ENCODE results near the gene REN. TPM values are rescaled to one million over a fixed set of nuclear protein-coding genes. Genes with fewer than 3 reads are reported as not detected.

Gene REN
- not detected in 2 replicates for total RNA-seq

GRCh38 chr1:204166219-204166618 is at the start of gene REN:
TSS of gene REN (minus strand) at chr1:204166337. CDS start at chr1:204166293, 44 bp downstream.
- no peak for DNase-seq (ENCODE audit: low read depth in 2 of 2)

DNA sequence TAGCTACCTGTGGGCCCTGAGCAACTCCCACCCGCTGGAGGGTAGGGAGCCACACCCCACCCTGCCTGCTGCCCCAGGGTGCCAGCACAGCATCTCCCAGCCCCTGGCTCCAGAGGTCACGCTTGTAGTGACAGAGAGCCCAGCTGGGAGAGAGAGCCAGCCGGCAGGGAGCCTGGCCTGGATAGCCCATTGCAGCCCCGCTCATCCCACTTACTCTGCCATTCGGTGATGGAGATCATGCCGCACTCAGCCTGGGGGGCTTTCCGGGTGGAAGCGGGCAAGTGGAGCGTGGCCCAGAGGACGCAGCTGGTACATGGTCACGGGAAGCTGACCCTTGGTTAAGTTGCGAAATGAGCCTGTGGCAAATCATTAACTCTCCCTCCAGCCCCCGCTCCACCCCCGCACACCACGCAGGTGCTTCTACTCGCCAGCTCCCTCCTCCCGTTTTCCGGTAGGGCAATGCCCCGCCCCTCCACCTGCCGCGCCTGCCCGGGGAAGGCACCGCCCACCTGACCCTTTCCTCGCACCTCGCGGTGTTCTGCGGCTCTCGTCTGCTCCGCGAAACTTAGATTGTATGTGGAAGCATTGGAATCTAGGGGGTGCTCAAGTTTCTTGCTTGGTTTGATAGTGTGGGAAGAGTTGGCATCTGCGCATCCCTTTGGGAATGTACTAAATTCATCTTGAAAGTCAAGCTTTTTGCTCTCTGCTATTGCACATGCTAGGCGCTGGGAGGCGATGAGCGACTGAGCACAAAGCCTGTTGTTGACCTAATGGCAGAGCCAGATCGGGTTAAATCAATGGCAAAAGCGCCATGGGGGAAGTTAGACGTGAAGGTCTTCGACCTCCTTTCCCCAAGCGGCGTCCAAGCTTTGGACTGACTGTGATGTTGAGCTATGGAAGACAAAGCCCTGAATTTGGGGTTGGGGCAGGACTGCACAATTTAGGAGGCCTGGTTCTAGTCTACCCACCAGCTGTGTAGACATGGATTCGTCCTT is 47.8 kb upstream of the REN start, which contains the start of gene GOLT1A:
GOLT1A (minus strand) TSS at position 321 of the 995 bp plus-strand sequence; CDS start at position 239, 82 bp downstream.
- DNase-seq (ENCODE audit: low read depth in 2 of 2) = peak; percentile 72 to 80

GRCh38 chr1:204212715-204213114 is 46.6 kb upstream of the REN start:
- no peak for DNase-seq (ENCODE audit: low read depth in 2 of 2)

DNA sequence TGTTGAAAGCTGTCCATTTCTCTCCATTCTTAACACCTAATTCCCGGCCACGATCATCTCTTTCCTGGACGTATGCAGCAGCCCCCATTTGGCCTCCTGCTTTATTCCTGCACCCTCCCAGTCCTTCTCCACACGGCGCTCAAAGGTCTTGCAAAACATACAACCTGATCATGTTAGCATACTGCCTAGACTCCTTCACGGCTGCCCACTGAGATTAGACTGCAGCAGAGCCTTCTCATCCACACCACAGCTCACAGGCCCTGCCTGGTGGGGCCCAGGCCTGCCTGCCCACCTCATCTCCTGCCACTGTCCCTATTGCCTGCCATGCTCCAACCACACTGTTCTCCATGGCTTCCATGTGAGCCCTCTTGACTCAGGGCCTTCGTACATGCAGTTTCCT is 44.9 kb upstream of the REN start:
- DNase-seq (ENCODE audit: low read depth in 2 of 2) = no peak

GRCh38 chr1:204207136-204207616 is 41.0 kb upstream of the REN start:
- peak; percentile 34 to 61 for DNase-seq (ENCODE audit: low read depth in 2 of 2)

- peak; percentile 18 to 48 for DNase-seq (ENCODE audit: low read depth in 2 of 2)
Measured at GRCh38 chr1:204206121-204206520, 40.0 kb upstream of the REN start.

DNA sequence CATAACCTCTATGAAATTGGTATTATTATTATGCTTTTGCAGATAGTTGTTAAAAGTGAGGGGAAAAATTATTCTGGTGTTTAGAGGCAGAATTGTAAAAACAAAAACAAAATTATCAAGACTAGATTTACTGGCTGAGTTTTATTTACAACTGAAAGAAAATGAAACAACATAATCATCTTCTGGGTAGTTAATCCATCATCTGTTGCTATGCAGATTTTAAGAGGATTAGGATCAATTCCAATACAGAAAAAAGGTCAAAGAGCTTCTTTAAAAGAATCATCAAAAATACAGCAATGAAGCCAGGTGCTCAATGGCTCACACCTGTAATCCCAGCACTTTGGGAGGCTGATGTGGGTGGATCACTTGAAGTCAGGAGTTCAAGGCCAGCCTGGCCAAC is 39.3 kb upstream of the REN start:
- no peak for DNase-seq (ENCODE audit: low read depth in 2 of 2)

- no peak for DNase-seq (ENCODE audit: low read depth in 2 of 2)
Measured at GRCh38 chr1:204204944-204205343, 38.8 kb upstream of the REN start.

- DNase-seq (ENCODE audit: low read depth in 2 of 2) = no peak
Measured at GRCh38 chr1:204203206-204203767, 37.1 kb upstream of the REN start.

- no peak for DNase-seq (ENCODE audit: low read depth in 2 of 2)
Measured at GRCh38 chr1:204202481-204202880, 36.3 kb upstream of the REN start.

DNA sequence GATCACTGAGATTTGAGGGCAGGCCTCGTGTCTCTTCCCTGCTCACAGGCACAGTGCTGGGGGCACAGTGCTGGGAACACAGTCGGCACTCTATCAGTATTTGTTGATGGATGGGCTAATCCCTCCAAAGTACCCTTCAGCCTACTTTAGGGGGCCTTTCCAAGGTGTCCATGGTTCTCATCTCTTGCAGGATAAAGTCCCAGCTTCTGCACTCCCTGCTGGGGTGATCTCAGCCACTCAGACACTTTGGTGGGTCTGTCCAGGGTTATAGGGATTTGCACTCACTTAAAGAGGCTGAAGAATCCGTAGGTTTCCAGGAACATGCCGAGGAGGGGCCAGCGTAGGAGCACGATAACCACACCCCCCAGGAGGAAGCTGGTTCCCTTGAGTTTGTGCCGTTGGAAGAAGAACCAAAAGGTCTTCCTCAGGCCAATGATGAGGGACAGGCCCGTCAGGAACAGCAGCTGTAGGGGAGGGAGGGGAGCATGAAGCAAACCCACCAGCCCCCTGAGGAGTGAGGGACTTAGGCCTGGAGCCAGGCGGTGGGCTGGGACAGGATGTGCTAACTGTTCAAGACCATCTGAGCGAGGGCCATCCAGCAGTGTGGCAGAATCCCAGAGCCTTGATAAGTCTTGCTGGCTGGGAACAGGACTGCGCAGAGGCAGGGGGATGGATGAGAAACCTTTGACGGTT is 35.4 kb upstream of the REN start:
- no peak for DNase-seq (ENCODE audit: low read depth in 2 of 2)

- no peak for DNase-seq (ENCODE audit: low read depth in 2 of 2)
Measured at GRCh38 chr1:204199579-204199978, 33.4 kb upstream of the REN start.

DNA sequence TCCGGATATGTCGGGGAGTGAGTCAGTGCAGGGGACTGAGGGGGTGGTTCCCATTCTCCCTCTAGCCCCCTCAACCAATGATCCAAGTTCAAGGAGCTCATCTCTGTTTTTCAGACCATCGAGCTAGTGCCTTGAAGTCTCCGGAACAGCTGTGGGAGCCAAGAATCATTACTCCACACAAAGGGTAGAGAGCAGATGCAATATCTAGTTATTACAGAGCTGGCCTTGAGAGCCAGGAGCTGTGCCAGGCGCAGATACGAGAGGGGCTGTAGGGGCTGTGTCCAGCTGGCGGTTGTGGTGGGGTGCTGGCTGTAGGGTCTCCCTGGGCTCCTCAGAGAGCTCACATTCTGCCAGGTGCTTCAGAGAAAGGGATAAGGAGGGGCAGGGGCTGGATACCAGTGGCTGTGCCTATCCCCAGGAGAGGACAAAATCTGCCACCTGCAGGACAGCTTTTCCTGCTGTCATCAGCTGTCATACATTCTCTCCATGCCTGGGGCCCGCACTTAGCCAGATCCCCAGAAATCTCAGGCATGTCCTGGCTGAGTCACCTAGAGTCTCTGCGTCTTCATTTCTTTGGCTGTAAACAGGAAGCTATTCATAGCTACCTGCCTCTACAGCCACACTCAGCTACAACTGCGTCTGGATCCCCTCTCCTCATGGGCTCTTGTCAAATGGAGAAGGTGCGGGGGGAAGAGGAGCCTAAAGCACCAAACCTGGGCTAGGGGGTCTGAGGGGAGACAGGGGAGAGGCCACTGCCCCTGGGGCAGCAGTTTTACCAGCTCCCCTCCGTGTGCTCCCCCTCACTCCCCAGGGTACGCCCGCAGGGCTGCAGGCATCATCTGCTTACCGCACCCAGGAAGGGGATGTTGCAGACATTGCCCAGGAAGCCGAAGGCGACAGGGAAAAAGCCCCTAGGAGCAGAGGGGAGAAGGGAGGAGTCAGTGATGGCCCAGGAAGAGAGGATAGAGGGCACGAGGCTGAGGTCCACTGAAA is 32.5 kb upstream of the REN start:
- peak; percentile 57 to 87 for DNase-seq (ENCODE audit: low read depth in 2 of 2)

GRCh38 chr1:204197068-204197467 is 30.9 kb upstream of the REN start:
- no peak for DNase-seq (ENCODE audit: low read depth in 2 of 2)

GRCh38 chr1:204196068-204196795 is 30.1 kb upstream of the REN start, which contains the start of gene KISS1:
TSS of gene KISS1 (minus strand) at chr1:204196491. CDS start at chr1:204192876, 3,615 bp downstream.
- no peak for DNase-seq (ENCODE audit: low read depth in 2 of 2)

DNA sequence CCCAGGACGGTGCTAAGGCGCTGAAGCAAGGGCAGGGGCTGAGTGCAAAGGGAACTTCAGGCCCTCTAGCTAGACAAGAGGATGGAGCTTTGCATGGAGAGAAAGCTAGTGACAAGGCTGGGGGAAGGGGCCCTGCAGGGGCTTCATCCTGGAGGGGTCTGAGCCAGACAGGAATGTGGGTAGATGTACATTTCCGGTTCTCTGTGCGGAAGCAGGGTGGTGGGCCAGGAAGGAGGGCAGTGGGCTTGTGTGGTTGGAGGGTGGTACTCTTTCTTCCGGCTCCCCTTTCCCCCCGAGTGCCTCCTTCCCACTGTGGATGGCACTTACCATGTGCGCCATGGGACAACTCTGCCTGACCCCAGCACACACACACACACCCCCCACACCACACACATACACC is 28.6 kb upstream of the REN start:
- DNase-seq (ENCODE audit: low read depth in 2 of 2) = no peak

DNA sequence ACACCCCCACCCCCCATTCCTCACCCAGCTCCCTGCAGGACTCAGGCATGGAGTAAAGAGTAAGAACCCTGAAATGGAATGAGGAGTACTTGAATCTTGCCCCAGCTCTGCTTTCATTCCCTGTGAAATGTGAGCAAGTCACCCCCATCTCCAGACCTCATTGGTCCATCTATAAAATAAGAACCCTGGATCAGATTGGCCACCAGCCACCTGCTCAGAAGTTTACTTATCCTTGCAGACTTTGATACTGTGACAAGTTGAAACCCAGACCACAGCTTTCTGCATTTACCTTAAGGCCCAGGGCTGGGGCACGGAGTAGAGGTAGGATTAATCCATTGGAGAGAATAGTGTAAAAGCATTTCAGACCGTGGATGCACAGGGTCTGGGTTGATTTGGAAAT is 27.9 kb upstream of the REN start:
- DNase-seq (ENCODE audit: low read depth in 2 of 2) = no peak

DNA sequence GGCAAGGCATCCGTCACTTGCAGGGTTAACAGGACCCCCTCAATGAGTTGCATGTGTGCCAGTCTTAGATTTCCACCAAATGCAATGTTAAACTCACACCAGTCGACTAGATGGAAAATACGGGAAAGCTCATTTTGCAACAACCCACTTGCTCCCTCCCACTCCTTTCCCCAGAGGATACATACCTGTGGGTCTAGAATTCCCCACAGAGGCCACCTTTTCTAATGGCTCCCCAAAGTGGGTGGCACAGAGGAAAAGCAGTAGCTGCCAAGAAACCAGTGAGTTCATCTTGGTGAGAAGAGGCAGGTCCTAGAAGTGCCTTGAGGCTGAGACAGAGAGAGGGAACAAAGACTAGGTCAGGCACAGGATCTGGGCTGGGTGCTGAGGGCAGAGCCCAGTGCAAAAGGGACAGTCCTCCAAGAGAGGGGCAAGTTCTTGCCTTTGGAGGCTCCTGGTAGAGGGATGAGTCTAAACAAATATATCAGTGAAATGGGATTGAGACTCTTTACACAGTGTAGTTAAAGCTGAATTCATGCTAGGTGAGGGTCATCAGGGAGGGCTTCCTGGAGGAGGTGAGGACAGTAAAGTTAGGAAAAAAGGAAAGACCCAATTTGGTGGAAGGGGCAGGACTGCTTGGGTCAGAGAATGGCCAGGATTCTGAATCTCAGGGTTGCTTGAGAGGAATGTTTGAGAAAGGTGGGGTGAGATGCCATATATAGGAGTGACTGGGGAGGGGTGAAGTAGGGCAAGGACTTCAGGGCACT is 26.6 kb upstream of the REN start:
- no peak for DNase-seq (ENCODE audit: low read depth in 2 of 2)

- no peak for DNase-seq (ENCODE audit: low read depth in 2 of 2)
Measured at GRCh38 chr1:204192046-204192445, 25.9 kb upstream of the REN start.
